GM12878 (cell line): ENCODE results near the gene ALS2. TPM values are rescaled to one million over a fixed set of nuclear protein-coding genes. Genes with fewer than 3 reads are reported as not detected.

ENCODE experiments used
- ATAC-seq: fragments of 200-7000 bp; cut with Tn5 transposase; 3 replicates; pipeline ENCODE4 v1.9.1; 2020; ENCODE audit warnings: mild to moderate bottlenecking, moderate library complexity
- BruUV-seq: library from RNA; stranded (reverse); fragments of 400-500 nt; replicated peaks from 2 replicates; lab custom pipeline; 2021; lab: Mats Ljungman, UMichigan
- CTCF ChIA-PET: fragments of 300-600 bp; sonication (Branson Sonifier 250); formaldehyde crosslinking; extraction: SDS; loops from one replicate; lab custom pipeline; 2021; ENCODE audit warnings: inconsistent platforms; lab: Yijun Ruan, JAX
- POLR2A ChIA-PET: fragments of 350-600 bp; formaldehyde crosslinking; extraction: SDS; loops from one replicate; lab custom pipeline; 2021; ENCODE audit warnings: inconsistent platforms; lab: Charles Lee
- RAD21 ChIA-PET: fragments of 300-600 bp; sonication (Branson Sonifier 250); formaldehyde crosslinking; loops from one replicate; lab custom pipeline; 2023; ENCODE audit warnings: antibody characterized with exemption; ENCODE audit not compliant: unreplicated experiment; lab: Charles Lee
- SMC1A ChIA-PET: fragments of 300-600 bp; sonication (Branson Sonifier 250); formaldehyde crosslinking; loops from one replicate; lab custom pipeline; 2023; ENCODE audit not compliant: unreplicated experiment, uncharacterized antibody; lab: Charles Lee
- DNase-seq: peaks from one replicate; pipeline ENCODE4 v3.0.0-alpha.2; 2011; ENCODE audit warnings: low read depth, low spot score
- FAIRE-seq: peaks from 3 replicates; lab custom pipeline; 2011; peaks lifted over from hg19 to GRCh38; lab: Jason Lieb, UNC
- H2AFZ ChIP-seq: 2 replicates; pipeline ENCODE4 v1.6.0; 2011; ENCODE audit warnings: low read depth, low read length, control low read depth; ENCODE audit not compliant: control insufficient read depth
- H3K27ac ChIP-seq: 2 replicates; pipeline ENCODE4 v1.5.1; 2011; ENCODE audit warnings: control low read depth; ENCODE audit not compliant: control insufficient read depth, insufficient read depth
- H3K27me3 ChIP-seq, 2 experiments: replicated peaks in 1 of 2; 2 replicates each; pipeline versions ENCODE4 v1.6.0 to v1.6.1; 2011; ENCODE audit warnings: low read length in 1 of 2; ENCODE audit not compliant: control insufficient read depth in 2 of 2, insufficient read depth in 2 of 2
- H3K36me3 ChIP-seq, 2 experiments: 2 replicates each; pipeline ENCODE4 v1.5.1; 2011; ENCODE audit warnings: low read length in 1 of 2; ENCODE audit not compliant: control insufficient read depth in 2 of 2, insufficient read depth in 2 of 2
- H3K4me1 ChIP-seq: 2 replicates; pipeline ENCODE4 v1.6.1; 2011; ENCODE audit warnings: mild to moderate bottlenecking, low read length, moderate library complexity, mixed read lengths; ENCODE audit not compliant: control insufficient read depth, insufficient read depth
- H3K4me2 ChIP-seq: 2 replicates; pipeline ENCODE4 v1.6.0; 2011; ENCODE audit warnings: control low read depth; ENCODE audit not compliant: control insufficient read depth, insufficient read depth
- H3K4me3 ChIP-seq: fragments of 200-600 bp; sonication (generic); 2 replicates; pipeline ENCODE4 v1.5.1; 2016
- H3K79me2 ChIP-seq: 2 replicates; pipeline ENCODE4 v1.6.0; 2011; ENCODE audit warnings: low read length; ENCODE audit not compliant: control insufficient read depth, insufficient read depth
- H3K9ac ChIP-seq: 2 replicates; pipeline ENCODE4 v1.8.0; 2011; ENCODE audit warnings: low read length, control low read depth, mixed read lengths; ENCODE audit not compliant: control insufficient read depth, insufficient read depth
- H3K9me3 ChIP-seq: replicated peaks from 3 replicates; pipeline ENCODE4 v1.5.1; 2011; ENCODE audit warnings: mild to moderate bottlenecking, low read length; ENCODE audit not compliant: control insufficient read depth, insufficient read depth
- H4K20me1 ChIP-seq: 2 replicates; pipeline ENCODE4 v1.6.0; 2011; ENCODE audit not compliant: control insufficient read depth, insufficient read depth
- ATF7 ChIP-seq: fragments of 450-650 bp; IDR thresholded peaks from 2 replicates; pipeline ENCODE4 v1.6.1; 2016; ENCODE audit warnings: low read depth, mild to moderate bottlenecking
- ESRRA ChIP-seq: IDR thresholded peaks from 2 replicates; pipeline ENCODE4 v1.6.1; 2012; ENCODE audit warnings: mild to moderate bottlenecking, low read length, improper control_type of control experiment
- MTA3 ChIP-seq: IDR thresholded peaks from 2 replicates; pipeline ENCODE4 v1.6.1; 2012; ENCODE audit warnings: low read length, inconsistent platforms, borderline replicate concordance
- NBN ChIP-seq: fragments of 450-650 bp; IDR thresholded peaks from 2 replicates; pipeline ENCODE4 v1.6.1; 2016
- NFXL1 ChIP-seq: fragments of 450-650 bp; IDR thresholded peaks from 2 replicates; pipeline ENCODE4 v1.6.1; 2017; ENCODE audit warnings: antibody characterized with exemption, mild to moderate bottlenecking, borderline replicate concordance
- POLR2AphosphoS5 ChIP-seq: IDR thresholded peaks from 2 replicates; pipeline ENCODE4 v1.6.1; 2011; ENCODE audit warnings: mild to moderate bottlenecking, low read length, inconsistent platforms
- RB1 ChIP-seq: fragments of 450-650 bp; formaldehyde crosslinking; IDR thresholded peaks from 2 replicates; pipeline ENCODE4 v1.6.1; 2017; ENCODE audit warnings: mild to moderate bottlenecking, borderline replicate concordance
- SIX5 ChIP-seq: IDR thresholded peaks from 2 replicates; pipeline ENCODE4 v1.6.1; 2011; ENCODE audit warnings: mild to moderate bottlenecking, low read depth, low read length, moderate library complexity; ENCODE audit not compliant: severe bottlenecking
- TCF3 ChIP-seq: IDR thresholded peaks from 2 replicates; pipeline ENCODE4 v1.6.1; 2012; ENCODE audit warnings: low read depth, mild to moderate bottlenecking, low read length, borderline replicate concordance; ENCODE audit not compliant: insufficient read depth
- ZNF217 ChIP-seq: fragments of 450-650 bp; IDR thresholded peaks from 2 replicates; pipeline ENCODE4 v1.6.1; 2017; ENCODE audit warnings: antibody characterized with exemption, mild to moderate bottlenecking
- WGBS: methylation state at CpG from one replicate; pipeline ENCODE4 v1.1.6; 2016; ENCODE audit warnings: low lambda C conversion rate; ENCODE audit not compliant: insufficient replicate concordance, insufficient coverage; ENCODE audit errors: missing lambda C conversion rate; 5-methylcytosine and 5-hydroxymethylcytosine counted together
- in situ Hi-C: fragments of 300-500 bp; cut with MboI; formaldehyde crosslinking; loops from 9 replicates; pipeline ENCODE4 v1.14.3; 2018; ENCODE audit warnings: mixed read lengths
- intact Hi-C: fragments of 100-400 bp; cut with micrococcal nuclease; formaldehyde crosslinking; loops from one replicate; pipeline ENCODE4 v1.14.2; 2022; ENCODE audit not compliant: unreplicated experiment
- polyA plus RNA-seq, 11 experiments: library from polyadenylated mRNA; depleted of rRNA in 4 of 11; unstranded in 6 of 11; stranded (reverse) in 5 of 11; fragments of >200 nt; fragmentation: Nextera tagmentation in 4 of 11; fragmentation: Illumina TruSeq in 1 of 11; extraction: Ambion mirVana in 4 of 11; extraction: Trizol in 1 of 11; gene quantifications; 1 replicate in 1 of 11; 2 replicates in 10 of 11; pipeline versions ENCODE4 v1.2.1 to v1.2.3, GENCODE V29; 2011 to 2016; ENCODE audit warnings: inconsistent platforms in 2 of 11, missing spikeins in 2 of 11, low read depth in 1 of 11
- total RNA-seq, 4 experiments: library from RNA; depleted of rRNA in 3 of 4; stranded (reverse); fragments of >200 nt in 3 of 4; fragmentation: Illumina TruSeq in 1 of 4; extraction: Trizol in 1 of 4; gene quantifications; 2 replicates each; pipeline versions ENCODE4 v1.2.1 to v1.2.3, GENCODE V29; 2013 to 2021

Gene ALS2
- total and polyA plus RNA-seq, 10 of the 15 experiments (the other 5 are each of a cell fraction or from before 2014, with no cell fraction given): 2.4 to 10.4 (median 7.7) TPM

DNA sequence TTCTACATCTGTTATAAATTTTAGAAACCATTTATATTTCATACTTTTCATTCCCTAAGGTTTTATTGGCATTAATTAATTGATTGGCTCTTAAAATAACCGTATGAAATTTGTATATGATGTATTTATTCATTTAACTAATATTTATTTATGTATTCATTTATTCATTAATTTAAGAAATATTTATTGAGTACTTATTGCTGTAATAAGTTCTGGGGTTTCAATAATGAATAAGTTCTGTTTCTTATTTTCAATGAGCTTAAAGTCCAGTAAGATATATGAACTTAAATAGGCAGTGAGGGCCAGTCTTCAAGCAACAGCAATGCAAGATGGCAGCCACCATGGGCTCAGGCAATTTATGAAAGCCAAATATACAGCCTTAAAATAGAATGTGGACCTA, 43.5 kb upstream of the ALS2 start:
- Histone ChIP-seq H2AFZ (no peak overlapping the region), H3K27ac (no peak overlapping the region), H4K20me1 (no peaks in the 10 kb centered on the region), H3K4me1 (no peaks in the 10 kb centered on the region), H3K79me2 (no peaks in the 10 kb centered on the region), H3K27me3 (no peaks in the 10 kb centered on the region), H3K36me3 (no peaks in the 10 kb centered on the region), H3K9ac (no peak overlapping the region), H3K4me3 (no peak overlapping the region), H3K9me3 (no peaks in the 10 kb centered on the region)
- BruUV-seq: no TSS peak
- SMC1A ChIA-PET: no interaction called here
- RAD21 ChIA-PET: no interaction called here
- WGBS: 0% methylated on average over 1 of the region's 1 CpG
- intact Hi-C loops (no loop called here), in situ Hi-C loops (no loop called here)
- DNase-seq: no peak
- CTCF ChIA-PET: no interaction called here
- no peak for FAIRE-seq
- no peak for TF ChIP-seq NBN
- TF ChIP-seq, all 136 proteins: peak for 0
- POLR2A ChIA-PET: no interaction called here
- H3K4me2 ChIP-seq: no peak overlapping the region
- ATAC-seq: no peak

DNA sequence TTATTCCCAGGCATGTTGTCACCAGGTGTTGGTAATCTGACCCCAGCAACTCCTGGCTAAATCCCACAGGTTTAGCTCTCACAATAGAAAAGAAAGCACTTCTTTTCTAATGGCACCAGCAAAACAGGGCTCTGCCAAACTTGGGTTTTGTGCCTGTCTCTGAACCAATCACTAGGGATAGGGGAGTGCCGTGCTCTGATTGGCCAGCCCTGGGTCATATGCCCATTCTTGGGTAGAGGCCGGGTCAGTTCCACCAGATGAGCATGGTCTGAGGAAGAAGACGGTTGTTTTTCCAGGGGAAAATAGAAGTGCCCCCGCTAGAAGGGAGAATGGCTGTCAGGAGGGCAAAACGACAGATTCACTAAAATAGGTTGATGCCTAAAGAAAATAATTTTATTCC, 40.3 kb upstream of the ALS2 start:
- intact Hi-C loops: no loop called here

More for the DNA sequence above, 40.3 kb upstream of the ALS2 start:
- Histone ChIP-seq H3K4me1 (no peaks in the 10 kb centered on the region), H2AFZ (no peak overlapping the region), H3K9ac (no peak overlapping the region), H3K27ac (no peak overlapping the region), H3K4me3 (no peak overlapping the region), H4K20me1 (no peaks in the 10 kb centered on the region), H3K36me3 (no peaks in the 10 kb centered on the region), H3K4me2 (no peak overlapping the region), H3K27me3 (no peaks in the 10 kb centered on the region), H3K9me3 (no peaks in the 10 kb centered on the region), H3K79me2 (no peaks in the 10 kb centered on the region)
- CTCF ChIA-PET: no interaction called here
- POLR2A ChIA-PET: no interaction called here
- ATAC-seq (no peak), DNase-seq (no peak), FAIRE-seq (no peak)
- 32% methylated on average over 5 of the region's 5 CpGs for WGBS
- BruUV-seq: no TSS peak
- SMC1A ChIA-PET: interaction anchor here (0.5 kb wide), 2 partner anchors 18 to 33 kb away, joined by 3 read pairs; no protein-coding TSS in a partner anchor
- in situ Hi-C loops: no loop called here
- RAD21 ChIA-PET: no interaction called here
- TF ChIP-seq ESRRA (no peak), TCF3 (no peak), MTA3 (no peak), ATF7 (no peak), NFXL1 (no peak), ZNF217 (no peak), POLR2AphosphoS5 (no peak), SIX5 (no peak), RB1 (no peak)
